HepG2 (cell line): Measurements from ENCODE around the gene GNB1. TPM values are rescaled to one million over a fixed set of nuclear protein-coding genes. Genes with fewer than 3 reads are reported as not detected.

ENCODE experiments used
- ATAC-seq: fragments of 200-7000 bp; cut with Tn5 transposase; 3 replicates; pipeline ENCODE4 v1.9.1; 2020; ENCODE audit warnings: mild to moderate bottlenecking, moderate library complexity
- BruUV-seq: library from RNA; stranded (reverse); fragments of 400-500 nt; replicated peaks from 2 replicates; lab custom pipeline; 2021; lab: Mats Ljungman, UMichigan
- CTCF ChIA-PET: fragments of 300-600 bp; formaldehyde crosslinking; extraction: SDS; loops from one replicate; lab custom pipeline; 2021; ENCODE audit warnings: low total read pairs, inconsistent platforms, low intra/inter-chr PET ratio; lab: Yijun Ruan, JAX
- POLR2A ChIA-PET: fragments of 350-600 bp; sonication (Branson Sonifier 250); formaldehyde crosslinking; loops from one replicate; lab custom pipeline; 2020; ENCODE audit warnings: antibody characterized with exemption, inconsistent platforms; lab: Yijun Ruan, JAX
- DNase-seq: peaks from one replicate; pipeline ENCODE4 v3.0.0-alpha.2; 2015; ENCODE audit warnings: low spot score
- FAIRE-seq: peaks from 3 replicates; lab custom pipeline; 2011; peaks lifted over from hg19 to GRCh38; lab: Jason Lieb, UNC
- H2AFZ ChIP-seq: one replicate; pipeline ENCODE4 v1.6.1; 2011; ENCODE audit warnings: low read length, inconsistent platforms
- H3K27ac ChIP-seq: fragments of 300-600 bp; 3 replicates; pipeline ENCODE4 v1.8.0; 2011; ENCODE audit warnings: mixed run types, mild to moderate bottlenecking, mixed read lengths, low read length, inconsistent platforms; ENCODE audit not compliant: insufficient read depth; ENCODE audit errors: extremely low read length
- H3K27me3 ChIP-seq, 2 experiments: fragments of 200-600 bp in 1 of 2; 2 replicates in 1 of 2; 3 replicates in 1 of 2; pipeline versions ENCODE4 v1.6.0 to v1.8.0; 2011; ENCODE audit warnings: low read length in 2 of 2, mild to moderate bottlenecking in 2 of 2, moderate library complexity in 2 of 2, inconsistent platforms in 1 of 2; ENCODE audit not compliant: insufficient read depth in 2 of 2, control insufficient read depth in 1 of 2
- H3K36me3 ChIP-seq, 2 experiments: fragments of 200-600 bp in 1 of 2; replicated peaks in 1 of 2; 2 replicates in 1 of 2; 3 replicates in 1 of 2; pipeline versions ENCODE4 v1.5.1 to v1.8.0; 2011; ENCODE audit warnings: low read length in 2 of 2, inconsistent platforms in 1 of 2; ENCODE audit not compliant: insufficient read depth in 2 of 2, control insufficient read depth in 1 of 2
- H3K4me1 ChIP-seq: 2 replicates; pipeline ENCODE4 v1.5.1; 2012; ENCODE audit warnings: low read length, inconsistent platforms; ENCODE audit not compliant: insufficient read depth
- H3K4me2 ChIP-seq: 2 replicates; pipeline ENCODE4 v1.6.0; 2011; ENCODE audit warnings: low read depth, low read length, inconsistent platforms
- H3K4me3 ChIP-seq, 3 experiments: fragments of 200-600 bp in 1 of 3; sonication (generic), shearing (Covaris generic) in 1 of 3; replicated peaks in 1 of 3; 2 replicates each; pipeline ENCODE4 v1.5.1; 2011 to 2016; ENCODE audit warnings: low read length in 3 of 3, inconsistent platforms in 2 of 3, low read depth in 2 of 3, mild to moderate bottlenecking in 2 of 3, control low read depth in 1 of 3, mixed read lengths in 1 of 3; ENCODE audit not compliant: insufficient read depth in 1 of 3
- H3K79me2 ChIP-seq: one replicate; pipeline ENCODE4 v1.6.1; 2011; ENCODE audit warnings: low read length, inconsistent platforms; ENCODE audit not compliant: insufficient read depth
- H3K9ac ChIP-seq: 2 replicates; pipeline ENCODE4 v1.6.0; 2011; ENCODE audit warnings: mild to moderate bottlenecking, low read depth, low read length, inconsistent platforms; ENCODE audit not compliant: insufficient read depth
- H3K9me3 ChIP-seq: 2 replicates; pipeline ENCODE4 v1.5.1; 2012; ENCODE audit warnings: mild to moderate bottlenecking, low read length
- H4K20me1 ChIP-seq: 2 replicates; pipeline ENCODE4 v1.6.0; 2011; ENCODE audit warnings: inconsistent platforms, mild to moderate bottlenecking, low read length, moderate library complexity; ENCODE audit not compliant: insufficient read depth
- CAMTA2 ChIP-seq: sonication (generic); formaldehyde crosslinking; IDR thresholded peaks from 2 replicates; pipeline ENCODE4 v1.4.0; 2020; ENCODE audit warnings: mild to moderate bottlenecking, missing genetic modification reagents, borderline replicate concordance
- GRHL1 ChIP-seq: sonication (generic); formaldehyde crosslinking; conservative IDR thresholded peaks from 2 replicates; pipeline ENCODE4 v1.8.0; 2022; ENCODE audit warnings: missing genetic modification reagents
- IKZF4 ChIP-seq: sonication (generic); formaldehyde crosslinking; IDR thresholded peaks from 2 replicates; pipeline ENCODE4 v1.5.1; 2020; ENCODE audit warnings: borderline replicate concordance, mild to moderate bottlenecking, low read depth, missing genetic modification reagents; ENCODE audit errors: not compliant biosample characterization
- ISL2 ChIP-seq: sonication (generic); formaldehyde crosslinking; IDR thresholded peaks from 2 replicates; pipeline ENCODE4 v1.5.0; 2020; ENCODE audit warnings: missing genetic modification reagents
- MZF1 ChIP-seq: sonication (generic); formaldehyde crosslinking; IDR thresholded peaks from 2 replicates; pipeline ENCODE4 v1.8.1; 2023; ENCODE audit warnings: mild to moderate bottlenecking, missing genetic modification reagents, borderline replicate concordance
- SOX5 ChIP-seq: IDR thresholded peaks from 2 replicates; pipeline ENCODE4 v1.6.1; 2016; ENCODE audit warnings: borderline replicate concordance
- SP2 ChIP-seq: sonication (generic); formaldehyde crosslinking; IDR thresholded peaks from 2 replicates; pipeline ENCODE4 v1.5.1; 2020; ENCODE audit warnings: mild to moderate bottlenecking, missing genetic modification reagents
- ZNF12 ChIP-seq: sonication (generic); formaldehyde crosslinking; IDR thresholded peaks from 2 replicates; pipeline ENCODE4 v1.5.0; 2020; ENCODE audit warnings: missing genetic modification reagents
- ZNF740 ChIP-seq: sonication (generic); formaldehyde crosslinking; IDR thresholded peaks from 2 replicates; pipeline ENCODE4 v1.4.0; 2020; ENCODE audit warnings: missing genetic modification reagents
- ZNF776 ChIP-seq: sonication (generic); formaldehyde crosslinking; IDR thresholded peaks from 2 replicates; pipeline ENCODE4 v1.4.0; 2020; ENCODE audit warnings: mild to moderate bottlenecking, missing genetic modification reagents
- ZNF777 ChIP-seq: sonication (generic); formaldehyde crosslinking; IDR thresholded peaks from 2 replicates; pipeline ENCODE4 v1.4.0; 2020; ENCODE audit warnings: missing genetic modification reagents
- WGBS: methylation state at CpG from one replicate; pipeline ENCODE4 v1.1.6; 2017; ENCODE audit warnings: low lambda C conversion rate; 5-methylcytosine and 5-hydroxymethylcytosine counted together
- in situ Hi-C: cut with HindIII; loops from 2 replicates; pipeline ENCODE4 v1.10.0; 2017; ENCODE audit warnings: low pct_unique_long_range_greater_than_20kb; ENCODE audit not compliant: extremely low pct_ligation_motif_present
- intact Hi-C: fragments of 100-400 bp; cut with micrococcal nuclease; formaldehyde crosslinking; loops from one replicate; pipeline ENCODE4 v1.10.0; 2022; ENCODE audit not compliant: unreplicated experiment
- polyA plus RNA-seq, 8 experiments: library from polyadenylated mRNA; depleted of rRNA in 3 of 8; stranded (reverse) in 7 of 8; unstranded in 1 of 8; fragments of >200 nt; fragmentation: Illumina TruSeq in 4 of 8; extraction: Trizol in 4 of 8; gene quantifications; 2 replicates each; pipeline versions ENCODE4 v1.2.1 to v1.2.3, GENCODE V29; 2011 to 2016; ENCODE audit warnings: low read depth in 4 of 8, missing spikeins in 1 of 8, mixed read lengths in 1 of 8; ENCODE audit not compliant: insufficient read depth in 1 of 8
- total RNA-seq, 5 experiments: library from RNA; depleted of rRNA; stranded (reverse); fragments of >200 nt; fragmentation: Illumina TruSeq; extraction: Trizol; gene quantifications; 2 replicates each; pipeline ENCODE4 v1.2.3, GENCODE V29; 2016; ENCODE audit warnings: low read depth in 1 of 5
- TF ChIP-seq, protein P1 (sequence below): sonication (generic); formaldehyde crosslinking; IDR thresholded peaks from 2 replicates; pipeline ENCODE4 v1.4.0; 2020; ENCODE audit warnings: missing genetic modification reagents
- TF ChIP-seq, protein P2 (sequence below): sonication (generic); formaldehyde crosslinking; IDR thresholded peaks from 2 replicates; pipeline ENCODE4 v1.5.0; 2020; ENCODE audit warnings: missing genetic modification reagents, mild to moderate bottlenecking, borderline replicate concordance

GNB1 gene
- total and polyA plus RNA-seq, 2 of the 13 experiments (the other 11 are each of a cell fraction or from before 2014, with no cell fraction given) = 66.2 to 327 TPM

DNA sequence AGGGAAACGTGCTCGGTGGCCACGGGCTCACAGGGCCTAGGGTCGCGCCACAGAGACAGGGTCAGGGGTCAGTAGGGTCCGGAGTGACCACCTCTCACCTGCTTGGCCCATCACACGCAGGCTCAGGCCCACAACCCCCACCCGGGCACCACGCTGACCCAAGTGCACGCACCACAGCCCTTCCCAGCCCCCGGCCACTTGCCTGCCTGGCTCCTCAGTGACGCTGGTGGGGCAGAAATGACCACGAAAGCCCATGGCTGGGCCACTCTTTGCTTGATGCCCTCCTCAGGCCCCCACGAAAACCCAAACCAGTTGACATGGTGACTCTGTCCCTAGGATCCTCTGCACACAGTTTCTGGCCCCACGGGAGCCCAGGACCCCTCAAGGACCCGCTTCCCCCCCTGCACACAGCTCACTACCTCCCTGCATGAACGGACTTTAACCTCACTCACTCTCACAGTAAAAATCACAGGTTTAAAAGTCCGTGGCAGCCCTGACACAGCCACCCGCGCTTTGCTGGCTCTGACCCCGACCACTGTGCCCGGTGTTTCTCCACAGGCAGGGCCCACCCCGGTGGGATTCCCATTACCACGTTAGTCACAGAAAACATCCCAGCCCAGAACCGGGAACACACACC, 133.3 kb downstream of the GNB1 start:
- 90% methylated on average over 22 of the region's 25 CpGs for WGBS
- Histone ChIP-seq H3K4me1 (peaks cover 21% of the 10 kb centered on the region), H3K4me2 (no peak overlapping the region), H3K9ac (0 out of 2 replicates have a peak overlapping the region, but pooled peaks have one; percentile 7), H2AFZ (no peak overlapping the region), H3K27ac (peak overlapping the region; percentile 30), H3K9me3 (no peaks in the 10 kb centered on the region), H3K79me2 (no peaks in the 10 kb centered on the region), H3K27me3 (no peaks in the 10 kb centered on the region), H3K36me3 (peaks cover 37 to 76% of the 10 kb centered on the region in 2 experiments), H4K20me1 (no peaks in the 10 kb centered on the region), H3K4me3 (no peak overlapping the region)
- intact Hi-C loops (no loop called here), in situ Hi-C loops (no loop called here)
- TF ChIP-seq CAMTA2 (no peak), GRHL1 (CRISPR knock-in tag) (no peak), ZNF776 (CRISPR knock-in tag) (no peak), ZNF12 (CRISPR knock-in tag) (no peak), ZNF777 (no peak), MZF1 (no peak), ZNF740 (no peak), ISL2 (CRISPR knock-in tag) (no peak), SP2 (CRISPR knock-in tag) (no peak), IKZF4 (CRISPR knock-in tag) (no peak), SOX5 (CRISPR knock-in tag) (no peak)
- TF ChIP-seq, protein P1, sequence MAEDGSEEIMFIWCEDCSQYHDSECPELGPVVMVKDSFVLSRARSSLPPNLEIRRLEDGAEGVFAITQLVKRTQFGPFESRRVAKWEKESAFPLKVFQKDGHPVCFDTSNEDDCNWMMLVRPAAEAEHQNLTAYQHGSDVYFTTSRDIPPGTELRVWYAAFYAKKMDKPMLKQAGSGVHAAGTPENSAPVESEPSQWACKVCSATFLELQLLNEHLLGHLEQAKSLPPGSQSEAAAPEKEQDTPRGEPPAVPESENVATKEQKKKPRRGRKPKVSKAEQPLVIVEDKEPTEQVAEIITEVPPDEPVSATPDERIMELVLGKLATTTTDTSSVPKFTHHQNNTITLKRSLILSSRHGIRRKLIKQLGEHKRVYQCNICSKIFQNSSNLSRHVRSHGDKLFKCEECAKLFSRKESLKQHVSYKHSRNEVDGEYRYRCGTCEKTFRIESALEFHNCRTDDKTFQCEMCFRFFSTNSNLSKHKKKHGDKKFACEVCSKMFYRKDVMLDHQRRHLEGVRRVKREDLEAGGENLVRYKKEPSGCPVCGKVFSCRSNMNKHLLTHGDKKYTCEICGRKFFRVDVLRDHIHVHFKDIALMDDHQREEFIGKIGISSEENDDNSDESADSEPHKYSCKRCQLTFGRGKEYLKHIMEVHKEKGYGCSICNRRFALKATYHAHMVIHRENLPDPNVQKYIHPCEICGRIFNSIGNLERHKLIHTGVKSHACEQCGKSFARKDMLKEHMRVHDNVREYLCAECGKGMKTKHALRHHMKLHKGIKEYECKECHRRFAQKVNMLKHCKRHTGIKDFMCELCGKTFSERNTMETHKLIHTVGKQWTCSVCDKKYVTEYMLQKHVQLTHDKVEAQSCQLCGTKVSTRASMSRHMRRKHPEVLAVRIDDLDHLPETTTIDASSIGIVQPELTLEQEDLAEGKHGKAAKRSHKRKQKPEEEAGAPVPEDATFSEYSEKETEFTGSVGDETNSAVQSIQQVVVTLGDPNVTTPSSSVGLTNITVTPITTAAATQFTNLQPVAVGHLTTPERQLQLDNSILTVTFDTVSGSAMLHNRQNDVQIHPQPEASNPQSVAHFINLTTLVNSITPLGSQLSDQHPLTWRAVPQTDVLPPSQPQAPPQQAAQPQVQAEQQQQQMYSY (CRISPR knock-in tag) = no peak
- TF ChIP-seq, protein P2, sequence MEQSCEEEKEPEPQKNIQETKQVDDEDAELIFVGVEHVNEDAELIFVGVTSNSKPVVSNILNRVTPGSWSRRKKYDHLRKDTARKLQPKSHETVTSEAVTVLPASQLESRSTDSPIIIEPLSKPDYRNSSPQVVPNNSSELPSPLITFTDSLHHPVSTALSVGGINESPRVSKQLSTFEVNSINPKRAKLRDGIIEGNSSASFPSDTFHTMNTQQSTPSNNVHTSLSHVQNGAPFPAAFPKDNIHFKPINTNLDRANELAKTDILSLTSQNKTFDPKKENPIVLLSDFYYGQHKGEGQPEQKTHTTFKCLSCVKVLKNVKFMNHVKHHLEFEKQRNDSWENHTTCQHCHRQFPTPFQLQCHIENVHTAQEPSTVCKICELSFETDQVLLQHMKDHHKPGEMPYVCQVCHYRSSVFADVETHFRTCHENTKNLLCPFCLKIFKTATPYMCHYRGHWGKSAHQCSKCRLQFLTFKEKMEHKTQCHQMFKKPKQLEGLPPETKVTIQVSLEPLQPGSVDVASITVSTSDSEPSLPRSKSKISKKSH (CRISPR knock-in tag) = no peak
- ChIA-PET POLR2A (interaction anchor here (0.9 kb wide), 1 partner anchor 11 kb away, joined by 5 read pairs; no protein-coding TSS in a partner anchor), CTCF (no interaction called here)
- ATAC-seq = no peak
- BruUV-seq = no TSS peak
- no peak for DNase-seq
- FAIRE-seq = no peak
